H9 (cell line): Measurements from ENCODE around the gene NUP107. TPM values are rescaled to one million over a fixed set of nuclear protein-coding genes. Genes with fewer than 3 reads are reported as not detected.

Experiments used
- DNase-seq: peaks from one replicate; pipeline ENCODE4 v3.0.0-alpha.2; 2017
- H2AFZ ChIP-seq: one replicate; pipeline ENCODE4 v1.6.1; 2013; ENCODE audit warnings: mild to moderate bottlenecking, low read length, control low read depth, moderate library complexity
- H2AK5ac ChIP-seq: 2 replicates; pipeline ENCODE4 v1.6.1; 2013; ENCODE audit warnings: low read length, control low read depth, mixed read lengths; ENCODE audit not compliant: insufficient read length
- H2BK120ac ChIP-seq: one replicate; pipeline ENCODE4 v1.6.1; 2013; ENCODE audit warnings: low read depth, mild to moderate bottlenecking, low read length, control low read depth, inconsistent platforms; ENCODE audit not compliant: poor library complexity, severe bottlenecking
- H2BK12ac ChIP-seq: 2 replicates; pipeline ENCODE4 v1.6.1; 2013; ENCODE audit warnings: low read length, control low read depth, mixed read lengths, low read depth; ENCODE audit not compliant: insufficient read length
- H2BK15ac ChIP-seq: 2 replicates; pipeline ENCODE4 v1.6.1; 2013; ENCODE audit warnings: low read depth, low read length, control low read depth
- H2BK20ac ChIP-seq: one replicate; pipeline ENCODE4 v1.6.1; 2013; ENCODE audit warnings: low read depth, mild to moderate bottlenecking, low read length, control low read depth, inconsistent platforms; ENCODE audit not compliant: poor library complexity, severe bottlenecking
- H2BK5ac ChIP-seq: 2 replicates; pipeline ENCODE4 v1.6.1; 2013; ENCODE audit warnings: low read length, control low read depth, mixed read lengths; ENCODE audit not compliant: insufficient read length
- H3K14ac ChIP-seq: 2 replicates; pipeline ENCODE4 v1.6.1; 2013; ENCODE audit warnings: low read length, control low read depth; ENCODE audit not compliant: insufficient read depth
- H3K18ac ChIP-seq: 2 replicates; pipeline ENCODE4 v1.6.1; 2013; ENCODE audit warnings: low read depth, mild to moderate bottlenecking, mixed read lengths, low read length, control low read depth; ENCODE audit not compliant: insufficient read length
- H3K23ac ChIP-seq: 2 replicates; pipeline ENCODE4 v1.6.1; 2013; ENCODE audit warnings: low read length, control low read depth, mixed read lengths, low read depth; ENCODE audit not compliant: insufficient read length
- H3K23me2 ChIP-seq: 2 replicates; pipeline ENCODE4 v1.6.1; 2013; ENCODE audit warnings: low read depth, mild to moderate bottlenecking, mixed read lengths, low read length, control low read depth; ENCODE audit not compliant: insufficient read length, poor library complexity, severe bottlenecking
- H3K27ac ChIP-seq: 2 replicates; pipeline ENCODE4 v1.5.1; 2013; ENCODE audit warnings: low read length, control low read depth, mixed read lengths, low read depth; ENCODE audit not compliant: insufficient read length
- H3K27me3 ChIP-seq: 2 replicates; pipeline ENCODE4 v1.6.1; 2013; ENCODE audit warnings: low read length, control low read depth, inconsistent platforms; ENCODE audit not compliant: insufficient read depth
- H3K4ac ChIP-seq: 2 replicates; pipeline ENCODE4 v1.6.1; 2013; ENCODE audit warnings: low read depth, mild to moderate bottlenecking, control low read depth, inconsistent platforms, low read length, moderate library complexity
- H3K4me1 ChIP-seq: 2 replicates; pipeline ENCODE4 v1.6.1; 2013; ENCODE audit warnings: low read length, control low read depth, inconsistent platforms; ENCODE audit not compliant: insufficient read depth
- H3K4me2 ChIP-seq: 2 replicates; pipeline ENCODE4 v1.6.1; 2013; ENCODE audit warnings: low read length, control low read depth, mixed read lengths; ENCODE audit not compliant: insufficient read length, insufficient read depth
- H3K56ac ChIP-seq: 2 replicates; pipeline ENCODE4 v1.6.1; 2013; ENCODE audit warnings: low read depth, mild to moderate bottlenecking, mixed read lengths, low read length, control low read depth; ENCODE audit not compliant: insufficient read length
- H3K79me1 ChIP-seq: 2 replicates; pipeline ENCODE4 v1.6.1; 2013; ENCODE audit warnings: low read depth, mild to moderate bottlenecking, moderate library complexity, low read length, control low read depth, inconsistent platforms; ENCODE audit not compliant: insufficient read depth, poor library complexity, severe bottlenecking
- H3K79me2 ChIP-seq: 2 replicates; pipeline ENCODE4 v1.6.1; 2013; ENCODE audit warnings: low read length, control low read depth, inconsistent platforms; ENCODE audit not compliant: insufficient read depth
- H3K9ac ChIP-seq: 2 replicates; pipeline ENCODE4 v1.6.1; 2013; ENCODE audit warnings: low read length, control low read depth, mixed read lengths; ENCODE audit not compliant: insufficient read length; ENCODE audit errors: extremely low read depth
- H3K9me3 ChIP-seq: one replicate; pipeline ENCODE4 v1.6.1; 2013; ENCODE audit warnings: low read depth, low read length, inconsistent platforms; ENCODE audit not compliant: control insufficient read depth
- H3T11ph ChIP-seq: one replicate; pipeline ENCODE4 v1.6.1; 2013; ENCODE audit warnings: mild to moderate bottlenecking, low read length, control low read depth, inconsistent platforms
- H4K20me1 ChIP-seq: one replicate; pipeline ENCODE4 v1.6.1; 2013; ENCODE audit not compliant: control insufficient read depth, insufficient read length, insufficient read depth
- H4K5ac ChIP-seq: 2 replicates; pipeline ENCODE4 v1.6.1; 2013; ENCODE audit warnings: low read depth, mild to moderate bottlenecking, mixed read lengths, low read length, control low read depth; ENCODE audit not compliant: insufficient read length
- H4K8ac ChIP-seq: replicated peaks from 2 replicates; pipeline ENCODE4 v1.6.1; 2013; ENCODE audit warnings: low read length, control low read depth, mixed read lengths, low read depth; ENCODE audit not compliant: insufficient read length
- H4K91ac ChIP-seq: 2 replicates; pipeline ENCODE4 v1.6.1; 2013; ENCODE audit warnings: low read depth, mild to moderate bottlenecking, moderate library complexity, mixed read lengths, low read length, control low read depth; ENCODE audit not compliant: insufficient read length
- H3K27ac Mint-ChIP-seq, 3 experiments: 2 replicates in 2 of 3; 3 replicates in 1 of 3; pipeline ENCODE4 v1.8.0; 2020 to 2021; ENCODE audit warnings: mixed read lengths in 3 of 3, mild to moderate bottlenecking in 1 of 3, moderate library complexity in 1 of 3
- H3K27me3 Mint-ChIP-seq: 2 replicates; pipeline ENCODE4 v1.8.0; 2021; ENCODE audit warnings: low read depth, mild to moderate bottlenecking, moderate library complexity, mixed read lengths
- H3K36me3 Mint-ChIP-seq, 3 experiments: 2 replicates in 2 of 3; 3 replicates in 1 of 3; pipeline ENCODE4 v1.8.0; 2020 to 2021; ENCODE audit warnings: low read depth in 3 of 3, mixed read lengths in 3 of 3; ENCODE audit not compliant: insufficient read depth in 1 of 3
- H3K4me1 Mint-ChIP-seq, 2 experiments: 2 replicates each; pipeline ENCODE4 v1.8.0; 2020; ENCODE audit warnings: mixed read lengths in 2 of 2
- H3K4me3 Mint-ChIP-seq, 2 experiments: 2 replicates in 1 of 2; 3 replicates in 1 of 2; pipeline ENCODE4 v1.8.0; 2020 to 2021; ENCODE audit warnings: mild to moderate bottlenecking in 2 of 2, mixed read lengths in 2 of 2, moderate library complexity in 1 of 2
- H3K9me3 Mint-ChIP-seq, 2 experiments: 2 replicates in 1 of 2; 3 replicates in 1 of 2; pipeline ENCODE4 v1.8.0; 2020; ENCODE audit warnings: mild to moderate bottlenecking in 2 of 2, mixed read lengths in 2 of 2, moderate library complexity in 1 of 2
- WGBS: extraction: QIAGEN DNeasy Blood & Tissue Kit; methylation state at CpG from one replicate; pipeline ENCODE4 v1.1.7; 2013; ENCODE audit warnings: missing lambda C conversion rate, low lambda C conversion rate, mixed read lengths; ENCODE audit not compliant: insufficient read length; ENCODE audit errors: extremely low coverage; 5-methylcytosine and 5-hydroxymethylcytosine counted together
- total RNA-seq: library from RNA; stranded (reverse); gene quantifications from 2 replicates; pipeline ENCODE4 v1.2.1, GENCODE V29; 2021
- TF ChIP-seq, protein P1 (sequence below): fragments of 200-600 bp; sonication (generic); conservative IDR thresholded peaks from 3 replicates; pipeline ENCODE4 v1.8.0; 2021; ENCODE audit warnings: antibody characterized with exemption, mild to moderate bottlenecking

Gene NUP107
- total RNA-seq, 1 experiment from 2014 or later: 147 TPM

DNA sequence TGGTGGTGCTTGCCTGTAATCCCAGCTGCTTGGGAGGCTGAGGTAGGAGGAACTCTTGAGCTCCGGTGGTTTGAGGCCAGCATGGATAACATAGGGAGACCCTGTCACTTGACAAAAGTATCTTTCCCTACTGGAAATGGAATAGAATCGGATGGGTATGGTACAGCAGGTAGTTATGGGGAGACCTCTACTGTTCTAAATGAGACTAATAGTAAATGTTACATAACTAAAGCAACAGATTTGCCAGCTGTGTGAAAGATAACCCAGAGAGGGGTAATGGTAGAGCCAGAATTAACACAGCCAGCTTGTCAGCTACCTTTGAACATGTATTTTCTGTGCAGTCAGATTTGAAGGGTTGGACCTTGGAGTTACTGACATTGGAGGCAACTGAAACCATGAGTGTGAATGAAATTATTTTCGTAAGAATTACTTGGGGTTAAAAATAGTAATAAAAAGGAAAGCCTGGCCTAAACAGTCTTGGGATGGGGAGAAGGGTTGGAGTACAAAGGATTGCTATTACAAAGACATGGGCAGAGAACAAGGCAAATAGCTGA, 21.7 kb upstream of the NUP107 start:
- no peaks in the 10 kb centered on the region for H3K27me3 ChIP-seq
- H3K14ac ChIP-seq: no peak overlapping the region
- H2BK5ac ChIP-seq: no peak overlapping the region
- no peaks in the 10 kb centered on the region for H3K9me3 ChIP-seq
- no peak overlapping the region for H4K91ac ChIP-seq
- H2BK120ac ChIP-seq: no peak overlapping the region
- no peak overlapping the region for H3T11ph ChIP-seq
- H3K18ac ChIP-seq: no peak overlapping the region
- peak overlapping the region in 1 of 3 experiments; percentile 26; a peak in 2 of 7 replicates for H3K27ac Mint-ChIP-seq
- H3K79me1 ChIP-seq: no peaks in the 10 kb centered on the region
- H3K27ac ChIP-seq: no peak overlapping the region
- H3K9ac ChIP-seq: no peak overlapping the region
- H2AK5ac ChIP-seq: no peak overlapping the region
- no CpG with 5 or more reads among the region's 3 CpGs for WGBS
- H3K9me3 Mint-ChIP-seq: no peaks in the 10 kb centered on the region
- peaks cover 6 to 13% of the 10 kb centered on the region in 2 experiments; a peak in 3 of 4 replicates for H3K4me1 Mint-ChIP-seq
- no peak for DNase-seq
- H3K23ac ChIP-seq: no peak overlapping the region
- peaks cover 0 to 6% (median 3%) of the 10 kb centered on the region in 3 experiments; a peak in 2 of 7 replicates for H3K36me3 Mint-ChIP-seq
- no peaks in the 10 kb centered on the region for H3K27me3 Mint-ChIP-seq
- no peak overlapping the region for H2BK12ac ChIP-seq
- no peak overlapping the region for H2BK15ac ChIP-seq
- no peak overlapping the region for H2AFZ ChIP-seq
- H3K56ac ChIP-seq: no peak overlapping the region
- no peak overlapping the region for H4K5ac ChIP-seq
- no peaks in the 10 kb centered on the region for H3K23me2 ChIP-seq
- TF ChIP-seq, protein P1, sequence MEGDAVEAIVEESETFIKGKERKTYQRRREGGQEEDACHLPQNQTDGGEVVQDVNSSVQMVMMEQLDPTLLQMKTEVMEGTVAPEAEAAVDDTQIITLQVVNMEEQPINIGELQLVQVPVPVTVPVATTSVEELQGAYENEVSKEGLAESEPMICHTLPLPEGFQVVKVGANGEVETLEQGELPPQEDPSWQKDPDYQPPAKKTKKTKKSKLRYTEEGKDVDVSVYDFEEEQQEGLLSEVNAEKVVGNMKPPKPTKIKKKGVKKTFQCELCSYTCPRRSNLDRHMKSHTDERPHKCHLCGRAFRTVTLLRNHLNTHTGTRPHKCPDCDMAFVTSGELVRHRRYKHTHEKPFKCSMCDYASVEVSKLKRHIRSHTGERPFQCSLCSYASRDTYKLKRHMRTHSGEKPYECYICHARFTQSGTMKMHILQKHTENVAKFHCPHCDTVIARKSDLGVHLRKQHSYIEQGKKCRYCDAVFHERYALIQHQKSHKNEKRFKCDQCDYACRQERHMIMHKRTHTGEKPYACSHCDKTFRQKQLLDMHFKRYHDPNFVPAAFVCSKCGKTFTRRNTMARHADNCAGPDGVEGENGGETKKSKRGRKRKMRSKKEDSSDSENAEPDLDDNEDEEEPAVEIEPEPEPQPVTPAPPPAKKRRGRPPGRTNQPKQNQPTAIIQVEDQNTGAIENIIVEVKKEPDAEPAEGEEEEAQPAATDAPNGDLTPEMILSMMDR: no peak
- no peak overlapping the region for H2BK20ac ChIP-seq
- H4K20me1 ChIP-seq: no peaks in the 10 kb centered on the region
- no peak overlapping the region for H3K4me3 Mint-ChIP-seq
- H3K4me2 ChIP-seq: no peak overlapping the region
- no peaks in the 10 kb centered on the region for H3K79me2 ChIP-seq
- no peak overlapping the region for H3K4ac ChIP-seq
- no peak overlapping the region for H4K8ac ChIP-seq
- H3K4me1 ChIP-seq: no peaks in the 10 kb centered on the region; the same call in 1 of the 2 replicates
